Measurements from ENCODE around the gene PDZRN4.

PDZRN4 gene

GRCh38 chr12:41521872-41522379 is 333.8 kb downstream of the PDZRN4 start:
- TF ChIP-seq TAF1 (IDR thresholded peaks at IDR 0.05; ENCODE audit: borderline replicate concordance, insufficient read depth, low read length) (no peak), FOXP2 (optimal IDR thresholded peaks at IDR 0.05; ENCODE audit: borderline replicate concordance, extremely low read depth, extremely low read length, insufficient read depth) (no peak), POLR2AphosphoS5 (IDR thresholded peaks at IDR 0.05; ENCODE audit: low read depth, low read length) (no peak), SIN3A (IDR thresholded peaks at IDR 0.05; ENCODE audit: borderline replicate concordance, insufficient read depth, low read length) (no peak)
- TF ChIP-seq, protein P1, sequence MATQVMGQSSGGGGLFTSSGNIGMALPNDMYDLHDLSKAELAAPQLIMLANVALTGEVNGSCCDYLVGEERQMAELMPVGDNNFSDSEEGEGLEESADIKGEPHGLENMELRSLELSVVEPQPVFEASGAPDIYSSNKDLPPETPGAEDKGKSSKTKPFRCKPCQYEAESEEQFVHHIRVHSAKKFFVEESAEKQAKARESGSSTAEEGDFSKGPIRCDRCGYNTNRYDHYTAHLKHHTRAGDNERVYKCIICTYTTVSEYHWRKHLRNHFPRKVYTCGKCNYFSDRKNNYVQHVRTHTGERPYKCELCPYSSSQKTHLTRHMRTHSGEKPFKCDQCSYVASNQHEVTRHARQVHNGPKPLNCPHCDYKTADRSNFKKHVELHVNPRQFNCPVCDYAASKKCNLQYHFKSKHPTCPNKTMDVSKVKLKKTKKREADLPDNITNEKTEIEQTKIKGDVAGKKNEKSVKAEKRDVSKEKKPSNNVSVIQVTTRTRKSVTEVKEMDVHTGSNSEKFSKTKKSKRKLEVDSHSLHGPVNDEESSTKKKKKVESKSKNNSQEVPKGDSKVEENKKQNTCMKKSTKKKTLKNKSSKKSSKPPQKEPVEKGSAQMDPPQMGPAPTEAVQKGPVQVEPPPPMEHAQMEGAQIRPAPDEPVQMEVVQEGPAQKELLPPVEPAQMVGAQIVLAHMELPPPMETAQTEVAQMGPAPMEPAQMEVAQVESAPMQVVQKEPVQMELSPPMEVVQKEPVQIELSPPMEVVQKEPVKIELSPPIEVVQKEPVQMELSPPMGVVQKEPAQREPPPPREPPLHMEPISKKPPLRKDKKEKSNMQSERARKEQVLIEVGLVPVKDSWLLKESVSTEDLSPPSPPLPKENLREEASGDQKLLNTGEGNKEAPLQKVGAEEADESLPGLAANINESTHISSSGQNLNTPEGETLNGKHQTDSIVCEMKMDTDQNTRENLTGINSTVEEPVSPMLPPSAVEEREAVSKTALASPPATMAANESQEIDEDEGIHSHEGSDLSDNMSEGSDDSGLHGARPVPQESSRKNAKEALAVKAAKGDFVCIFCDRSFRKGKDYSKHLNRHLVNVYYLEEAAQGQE (IDR thresholded peaks at IDR 0.05; ENCODE audit: insufficient read depth in 1 of 2, low read depth in 2 of 2, low read length in 2 of 2) = no peak

GRCh38 chr12:41527062-41527461 is 338.9 kb downstream of the PDZRN4 start:
- TF ChIP-seq SIN3A (IDR thresholded peaks at IDR 0.05; ENCODE audit: borderline replicate concordance, insufficient read depth, low read length) (no peak), FOXP2 (optimal IDR thresholded peaks at IDR 0.05; ENCODE audit: borderline replicate concordance, extremely low read depth, extremely low read length, insufficient read depth) (no peak), TAF1 (IDR thresholded peaks at IDR 0.05; ENCODE audit: borderline replicate concordance, insufficient read depth, low read length) (no peak), POLR2AphosphoS5 (IDR thresholded peaks at IDR 0.05; ENCODE audit: low read depth, low read length) (no peak)
- TF ChIP-seq, protein P1 (IDR thresholded peaks at IDR 0.05; ENCODE audit: insufficient read depth in 1 of 2, low read depth in 2 of 2, low read length in 2 of 2) = no peak

DNA sequence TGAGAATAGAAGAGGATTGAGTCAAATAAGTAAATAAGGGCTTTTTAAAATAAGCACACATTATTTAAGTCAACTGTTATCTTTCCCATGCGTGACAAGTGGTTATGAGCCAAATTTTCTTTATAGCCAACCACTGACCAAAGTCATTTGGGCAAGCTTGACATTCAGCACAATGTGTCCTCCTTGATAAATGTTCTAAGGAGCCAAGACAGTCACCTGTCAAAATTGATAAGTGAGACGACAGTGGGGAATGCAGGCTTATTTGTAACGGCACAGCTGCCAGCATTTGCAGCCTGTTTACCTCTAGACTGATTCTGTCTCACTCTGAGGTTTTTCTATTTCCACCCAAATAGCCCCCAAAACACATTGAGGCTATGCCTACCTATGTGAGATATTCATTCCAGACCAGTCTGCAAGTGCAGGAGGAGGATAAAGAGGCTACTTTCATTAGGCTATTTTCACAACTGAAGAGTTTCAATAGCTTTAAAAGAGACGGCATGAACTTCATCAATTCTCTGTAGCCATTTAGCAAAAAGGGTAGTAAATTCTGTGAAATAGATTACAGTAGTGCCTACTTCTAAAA is 339.5 kb downstream of the PDZRN4 start:
- TF ChIP-seq TAF1 (IDR thresholded peaks at IDR 0.05; ENCODE audit: borderline replicate concordance, insufficient read depth, low read length) (no peak), POLR2AphosphoS5 (IDR thresholded peaks at IDR 0.05; ENCODE audit: low read depth, low read length) (no peak), SIN3A (IDR thresholded peaks at IDR 0.05; ENCODE audit: borderline replicate concordance, insufficient read depth, low read length) (no peak), FOXP2 (optimal IDR thresholded peaks at IDR 0.05; ENCODE audit: borderline replicate concordance, extremely low read depth, extremely low read length, insufficient read depth) (no peak)
- TF ChIP-seq, protein P1 (IDR thresholded peaks at IDR 0.05; ENCODE audit: insufficient read depth in 1 of 2, low read depth in 2 of 2, low read length in 2 of 2) = no peak

DNA sequence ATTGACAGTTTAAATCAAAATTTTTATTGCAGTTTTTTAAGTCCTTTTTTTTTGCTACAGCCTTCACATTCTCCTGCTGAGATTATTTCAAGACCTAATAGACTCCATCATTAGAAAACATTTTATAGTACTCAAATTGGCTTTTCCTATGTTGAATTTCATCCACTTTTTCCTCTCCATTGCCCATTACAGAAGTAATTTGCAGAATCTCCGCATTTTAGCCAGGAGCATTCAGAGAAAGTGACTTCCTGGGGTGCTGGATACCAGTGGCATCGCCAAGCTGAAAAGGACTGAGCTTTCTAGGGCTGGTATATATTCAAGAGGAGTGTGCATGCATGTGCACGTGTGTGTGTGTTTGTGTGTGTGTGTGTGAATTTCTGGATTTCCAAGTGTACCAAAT is 340.8 kb downstream of the PDZRN4 start:
- TF ChIP-seq FOXP2 (optimal IDR thresholded peaks at IDR 0.05; ENCODE audit: borderline replicate concordance, extremely low read depth, extremely low read length, insufficient read depth) (no peak), POLR2AphosphoS5 (IDR thresholded peaks at IDR 0.05; ENCODE audit: low read depth, low read length) (no peak), SIN3A (IDR thresholded peaks at IDR 0.05; ENCODE audit: borderline replicate concordance, insufficient read depth, low read length) (no peak), TAF1 (IDR thresholded peaks at IDR 0.05; ENCODE audit: borderline replicate concordance, insufficient read depth, low read length) (no peak)
- TF ChIP-seq, protein P1 (IDR thresholded peaks at IDR 0.05; ENCODE audit: insufficient read depth in 1 of 2, low read depth in 2 of 2, low read length in 2 of 2) = no peak

Data from PFSK-1 (cell line).